ENCODE results near the gene TMEM53. TPM values are rescaled to one million over a fixed set of nuclear protein-coding genes. Genes with fewer than 3 reads are reported as not detected.
"Not testable (repeated sequence)": the region's sequence is repeated elsewhere in the genome, so short reads cannot be mapped to it uniquely, and the experiment has no call there.

The TMEM53 gene
- total and polyA plus RNA-seq, 3 donors from 2014 or later = 15.6 to 40.2 (median 18.9) TPM

GRCh38 chr1:44672961-44673674 lies 1.2 kb downstream of the TMEM53 start:
- intact Hi-C loops (cut with DNase I; ENCODE audit: low total_unique reads) = no loop called here
- no peaks in the 10 kb centered on the region for H3K36me3 ChIP-seq (ENCODE audit: low read depth, missing control alignments)
- no peaks in the 10 kb centered on the region for H3K27me3 ChIP-seq
- TF ChIP-seq, protein P1, sequence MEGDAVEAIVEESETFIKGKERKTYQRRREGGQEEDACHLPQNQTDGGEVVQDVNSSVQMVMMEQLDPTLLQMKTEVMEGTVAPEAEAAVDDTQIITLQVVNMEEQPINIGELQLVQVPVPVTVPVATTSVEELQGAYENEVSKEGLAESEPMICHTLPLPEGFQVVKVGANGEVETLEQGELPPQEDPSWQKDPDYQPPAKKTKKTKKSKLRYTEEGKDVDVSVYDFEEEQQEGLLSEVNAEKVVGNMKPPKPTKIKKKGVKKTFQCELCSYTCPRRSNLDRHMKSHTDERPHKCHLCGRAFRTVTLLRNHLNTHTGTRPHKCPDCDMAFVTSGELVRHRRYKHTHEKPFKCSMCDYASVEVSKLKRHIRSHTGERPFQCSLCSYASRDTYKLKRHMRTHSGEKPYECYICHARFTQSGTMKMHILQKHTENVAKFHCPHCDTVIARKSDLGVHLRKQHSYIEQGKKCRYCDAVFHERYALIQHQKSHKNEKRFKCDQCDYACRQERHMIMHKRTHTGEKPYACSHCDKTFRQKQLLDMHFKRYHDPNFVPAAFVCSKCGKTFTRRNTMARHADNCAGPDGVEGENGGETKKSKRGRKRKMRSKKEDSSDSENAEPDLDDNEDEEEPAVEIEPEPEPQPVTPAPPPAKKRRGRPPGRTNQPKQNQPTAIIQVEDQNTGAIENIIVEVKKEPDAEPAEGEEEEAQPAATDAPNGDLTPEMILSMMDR (IDR thresholded peaks at IDR 0.05) = no peak
- no peak for TF ChIP-seq POLR2A (IDR thresholded peaks at IDR 0.05)
- H3K4me1 ChIP-seq = peaks cover 12% of the 10 kb centered on the region
- DNase-seq = peak; percentile 25
- H3K4me3 ChIP-seq = peak overlapping the region; percentile 59 to 74
- H3K9me3 ChIP-seq = no peaks in the 10 kb centered on the region
- peak overlapping the region; percentile 88 to 89 for H3K27ac ChIP-seq
- WGBS, 2 donors = 51 to 66% methylated on average over 14 of the region's 14 CpGs

- 48 to 68% methylated on average over 12 to 13 of the region's 13 CpGs for WGBS, 2 donors
- no peak for TF ChIP-seq POLR2A (IDR thresholded peaks at IDR 0.05)
- TF ChIP-seq, protein P1 (IDR thresholded peaks at IDR 0.05) = no peak
- no peak overlapping the region for H3K4me3 ChIP-seq
- no peaks in the 10 kb centered on the region for H3K27me3 ChIP-seq
- no peak for DNase-seq
- intact Hi-C loops (cut with DNase I; ENCODE audit: low total_unique reads) = no loop called here
- H3K36me3 ChIP-seq (ENCODE audit: low read depth, missing control alignments) = no peaks in the 10 kb centered on the region
- no peaks in the 10 kb centered on the region for H3K9me3 ChIP-seq
- H3K4me1 ChIP-seq = peaks cover 12% of the 10 kb centered on the region
- peak overlapping the region in 1 of 2 donors; percentile 89 for H3K27ac ChIP-seq
Observed at GRCh38 chr1:44672254-44672955, 1.9 kb downstream of the TMEM53 start.

DNA sequence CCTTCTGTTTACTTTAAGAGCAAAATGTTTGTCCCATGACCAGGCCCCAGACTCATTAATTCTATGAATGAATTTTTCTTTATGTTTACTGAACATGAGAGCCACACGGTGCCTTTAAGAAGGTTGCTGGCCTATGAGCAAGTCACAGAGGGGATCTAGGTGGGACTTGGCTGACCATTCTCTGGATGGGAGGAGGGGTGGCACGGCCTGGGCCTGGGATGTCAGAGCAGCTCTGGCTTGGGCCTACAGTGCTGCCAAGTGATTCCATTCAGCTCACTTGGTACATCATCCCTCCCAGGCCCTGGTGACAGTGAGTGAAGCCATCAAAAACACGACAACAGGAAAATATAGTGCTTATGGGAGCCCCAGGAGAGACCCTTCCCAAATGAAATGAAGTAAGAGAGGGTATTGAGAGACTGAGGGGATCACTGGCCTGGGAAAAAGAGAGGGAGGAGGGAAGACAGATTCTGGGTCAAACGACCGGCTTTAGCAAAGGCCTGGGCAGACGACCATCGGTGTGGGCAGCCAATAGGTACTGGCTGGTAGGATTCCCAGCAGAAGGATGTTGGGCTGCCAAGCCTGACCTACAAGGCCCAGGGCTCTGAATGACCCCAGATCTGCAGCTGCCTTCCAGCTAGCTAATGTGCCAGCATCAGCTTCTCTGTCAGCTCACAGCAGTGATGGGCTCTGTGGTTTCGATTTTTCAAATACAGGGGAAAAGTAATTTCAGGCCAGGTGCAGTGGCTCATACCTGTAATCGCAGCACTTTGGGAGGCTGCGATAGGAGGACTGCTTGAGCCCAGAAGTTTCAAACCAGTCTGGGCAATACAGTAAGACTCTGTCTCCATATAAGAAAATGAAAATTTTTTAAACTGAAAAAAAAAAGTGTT lies 3.3 kb downstream of the TMEM53 start:
- peaks cover 12% of the 10 kb centered on the region for H3K4me1 ChIP-seq
- H3K36me3 ChIP-seq (ENCODE audit: low read depth, missing control alignments) = no peaks in the 10 kb centered on the region
- no peaks in the 10 kb centered on the region for H3K27me3 ChIP-seq
- intact Hi-C loops (cut with DNase I; ENCODE audit: low total_unique reads) = no loop called here
- TF ChIP-seq POLR2A (IDR thresholded peaks at IDR 0.05) = no peak
- TF ChIP-seq, protein P1 (IDR thresholded peaks at IDR 0.05) = no peak
- H3K4me3 ChIP-seq = no peak overlapping the region
- no peaks in the 10 kb centered on the region for H3K9me3 ChIP-seq
- H3K27ac ChIP-seq = no peak overlapping the region
- no peak for DNase-seq
- 88 to 92% methylated on average over 9 to 10 of the region's 10 CpGs for WGBS, 2 donors

GRCh38 chr1:44666719-44667118 lies 7.6 kb downstream of the TMEM53 start:
- H3K27me3 ChIP-seq; intact Hi-C loops (cut with DNase I; ENCODE audit: low total_unique reads); H3K4me3 ChIP-seq; H3K4me1 ChIP-seq; H3K36me3 ChIP-seq (ENCODE audit: low read depth, missing control alignments); H3K27ac ChIP-seq; DNase-seq; H3K9me3 ChIP-seq: not testable (repeated sequence)
- WGBS, 2 donors = 88 to 100% methylated on average over 1 of the region's 1 CpG
